ENCODE results near the gene INTS13. TPM values are rescaled to one million over a fixed set of nuclear protein-coding genes. Genes with fewer than 3 reads are reported as not detected.

Gene INTS13
- total and polyA plus RNA-seq, 12 donors: 22.7 to 67.9 (median 38.1) TPM

DNA sequence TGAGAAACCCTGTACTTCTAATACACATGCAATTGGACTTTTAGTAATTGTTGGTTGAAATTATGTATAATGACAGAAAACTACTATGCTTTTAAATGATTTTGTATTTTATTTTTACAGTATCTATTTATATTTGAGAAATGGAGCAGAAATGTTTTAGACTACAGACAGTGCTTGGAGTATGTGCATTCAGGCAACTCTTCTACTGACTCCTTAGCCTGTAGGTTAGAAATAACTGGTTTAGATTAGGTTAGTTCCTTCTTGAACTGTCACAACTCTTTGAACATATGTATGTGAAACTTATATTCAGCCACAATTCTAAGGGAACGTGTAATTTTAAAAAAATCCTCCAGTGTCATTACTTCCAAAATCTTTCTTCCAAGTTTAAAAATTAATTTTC is 2.2 kb upstream of the INTS13 start:
- H3K27me3 ChIP-seq: no peaks in the 10 kb centered on the region
- peaks cover 0 to 9% (median 7%) of the 10 kb centered on the region in 3 donors for H3K9me3 ChIP-seq (replicated peaks in 1 of 3)
- peak overlapping the region in 1 of 5 donors; percentile 94 for H3K27ac ChIP-seq
- H3K4me3 ChIP-seq: peak overlapping the region in 2 of 4 donors; percentile 84
- intact Hi-C loops (cut with DNase I): loop anchor here in 1 of 2 donors (10.0 kb wide), 1 partner anchor 75 kb away; the partner anchor contains the start of gene TM7SF3
- no peak for DNase-seq
- TF ChIP-seq, protein P1, sequence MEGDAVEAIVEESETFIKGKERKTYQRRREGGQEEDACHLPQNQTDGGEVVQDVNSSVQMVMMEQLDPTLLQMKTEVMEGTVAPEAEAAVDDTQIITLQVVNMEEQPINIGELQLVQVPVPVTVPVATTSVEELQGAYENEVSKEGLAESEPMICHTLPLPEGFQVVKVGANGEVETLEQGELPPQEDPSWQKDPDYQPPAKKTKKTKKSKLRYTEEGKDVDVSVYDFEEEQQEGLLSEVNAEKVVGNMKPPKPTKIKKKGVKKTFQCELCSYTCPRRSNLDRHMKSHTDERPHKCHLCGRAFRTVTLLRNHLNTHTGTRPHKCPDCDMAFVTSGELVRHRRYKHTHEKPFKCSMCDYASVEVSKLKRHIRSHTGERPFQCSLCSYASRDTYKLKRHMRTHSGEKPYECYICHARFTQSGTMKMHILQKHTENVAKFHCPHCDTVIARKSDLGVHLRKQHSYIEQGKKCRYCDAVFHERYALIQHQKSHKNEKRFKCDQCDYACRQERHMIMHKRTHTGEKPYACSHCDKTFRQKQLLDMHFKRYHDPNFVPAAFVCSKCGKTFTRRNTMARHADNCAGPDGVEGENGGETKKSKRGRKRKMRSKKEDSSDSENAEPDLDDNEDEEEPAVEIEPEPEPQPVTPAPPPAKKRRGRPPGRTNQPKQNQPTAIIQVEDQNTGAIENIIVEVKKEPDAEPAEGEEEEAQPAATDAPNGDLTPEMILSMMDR (IDR thresholded peaks at IDR 0.05): no peak
- TF ChIP-seq POLR2A (IDR thresholded peaks at IDR 0.05): no peak
- H3K36me3 ChIP-seq (replicated peaks in 1 of 2): no peaks in the 10 kb centered on the region
- peaks cover 21 to 61% of the 10 kb centered on the region in 2 donors for H3K4me1 ChIP-seq (replicated peaks in 1 of 2)
- 13 to 29% (median 20%) methylated on average over 1 of the region's 1 CpG for WGBS, 4 donors

DNA sequence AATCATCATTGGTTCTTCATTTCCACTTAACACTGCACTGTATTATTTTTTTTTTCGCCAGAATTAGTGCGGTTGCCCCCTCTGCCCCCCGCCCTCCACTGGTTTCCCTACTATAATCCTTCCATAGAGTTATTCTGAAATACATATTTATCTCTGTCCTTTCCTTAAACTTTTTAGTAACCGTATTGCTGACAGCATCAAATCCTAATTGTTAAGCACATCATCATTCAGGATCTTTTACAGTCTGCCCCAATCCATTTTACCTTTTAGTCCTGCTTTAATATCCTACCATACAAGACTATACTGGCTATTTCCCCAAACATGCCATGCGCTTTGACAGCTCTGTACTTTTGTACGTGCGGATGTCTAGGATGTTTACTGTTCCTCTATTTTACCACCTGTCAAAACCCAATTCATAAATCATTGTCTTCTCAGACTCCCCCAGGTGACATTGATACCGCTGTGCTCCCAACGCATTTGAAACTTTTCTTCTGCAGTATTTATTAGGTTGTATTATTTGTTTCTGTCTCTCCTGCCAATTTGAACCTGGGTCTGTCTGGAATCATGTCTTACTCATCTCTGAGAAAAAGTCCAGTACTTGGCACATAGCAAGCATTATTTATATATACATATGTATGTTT is 1.5 kb upstream of the INTS13 start:
- DNase-seq: no peak
- peak overlapping the region in 4 of 5 donors; percentile 66 to 97 (median 95) for H3K27ac ChIP-seq
- H3K36me3 ChIP-seq (replicated peaks in 1 of 2): no peaks in the 10 kb centered on the region
- no peak for TF ChIP-seq POLR2A (IDR thresholded peaks at IDR 0.05)
- TF ChIP-seq, protein P1 (IDR thresholded peaks at IDR 0.05): no peak
- WGBS, 4 donors: 2 to 4% (median 3%) methylated on average over 9 of the region's 9 CpGs
- peaks cover 0 to 2% (median under 1%) of the 10 kb centered on the region in 3 donors for H3K9me3 ChIP-seq (replicated peaks in 1 of 3)
- H3K4me3 ChIP-seq: peak overlapping the region; percentile 36 to 87 (median 84)
- no peaks in the 10 kb centered on the region for H3K27me3 ChIP-seq
- peaks cover 21 to 63% of the 10 kb centered on the region in 2 donors for H3K4me1 ChIP-seq (replicated peaks in 1 of 2)
- intact Hi-C loops (cut with DNase I): loop anchor here in 1 of 2 donors (10.0 kb wide), 1 partner anchor 75 kb away; the partner anchor contains the start of gene TM7SF3

DNA sequence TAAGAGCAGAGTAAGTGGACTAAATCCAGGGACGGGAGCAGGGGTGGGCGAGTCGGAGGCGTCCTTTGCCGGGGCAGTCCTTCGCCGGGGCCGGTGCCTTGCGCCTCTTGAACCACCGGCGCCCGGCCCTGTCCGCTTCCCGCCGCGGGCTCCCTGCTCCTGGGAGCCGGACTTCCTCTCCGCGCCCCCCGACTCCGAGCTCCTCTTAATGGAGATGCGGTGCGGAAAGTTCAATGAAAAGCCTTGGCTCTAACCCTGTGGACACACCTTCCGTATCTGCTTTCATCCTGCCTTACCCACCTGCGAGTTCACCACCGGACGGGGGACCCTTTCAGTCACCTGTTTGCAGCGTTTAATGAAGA is 901 bp upstream of the INTS13 start:
- TF ChIP-seq POLR2A (IDR thresholded peaks at IDR 0.05): no peak
- TF ChIP-seq, protein P1 (IDR thresholded peaks at IDR 0.05): no peak
- Histone ChIP-seq H3K4me1 (replicated peaks in 1 of 2) (peaks cover 21 to 64% of the 10 kb centered on the region in 2 donors), H3K27me3 (no peaks in the 10 kb centered on the region), H3K4me3 (peak overlapping the region; percentile 36 to 87 (median 84)), H3K9me3 (replicated peaks in 1 of 3) (no peaks in the 10 kb centered on the region), H3K27ac (peak overlapping the region; percentile 66 to 97 (median 94)), H3K36me3 (replicated peaks in 1 of 2) (no peaks in the 10 kb centered on the region)
- peak in 1 of 7 donors; percentile 41 for DNase-seq
- 0 to 1% (median 0%) methylated on average over 17 to 28 of the region's 28 CpGs for WGBS, 4 donors
- intact Hi-C loops (cut with DNase I): loop anchor here in 1 of 2 donors (10.0 kb wide), 1 partner anchor 76 kb away; the partner anchor contains the start of gene TM7SF3

DNA sequence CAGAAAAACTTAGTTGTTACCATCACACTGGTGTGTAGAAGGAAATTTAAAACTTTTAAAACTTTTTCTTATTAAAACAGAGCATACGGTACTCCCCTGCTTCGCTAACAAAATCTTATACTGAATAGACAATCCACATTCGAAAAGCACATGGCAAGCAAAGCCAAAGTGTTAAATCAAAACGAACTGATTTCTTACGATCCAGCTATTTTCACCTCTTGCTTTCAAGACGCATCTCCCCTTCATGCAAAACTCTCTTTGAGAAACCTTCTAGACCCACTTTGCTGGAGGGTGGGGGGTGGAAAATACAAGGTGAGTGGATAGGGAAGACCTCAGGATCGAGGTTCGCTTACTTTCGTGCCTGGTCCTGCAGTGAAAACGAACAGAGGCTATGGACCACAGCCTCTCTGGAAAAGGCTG is 328 bp downstream of the INTS13 start:
- 0% methylated on average over 8 to 10 of the region's 10 CpGs for WGBS, 4 donors
- Histone ChIP-seq H3K4me3 (peak overlapping the region; percentile 36 to 94 (median 84)), H3K9me3 (replicated peaks in 1 of 3) (no peaks in the 10 kb centered on the region), H3K4me1 (replicated peaks in 1 of 2) (peaks cover 13 to 53% of the 10 kb centered on the region in 2 donors), H3K27me3 (no peaks in the 10 kb centered on the region), H3K27ac (peak overlapping the region; percentile 23 to 97 (median 94)), H3K36me3 (replicated peaks in 1 of 2) (no peaks in the 10 kb centered on the region)
- intact Hi-C loops (cut with DNase I): loop anchor here in 1 of 2 donors (10.0 kb wide), 1 partner anchor 77 kb away; the partner anchor contains the start of gene TM7SF3
- no peak for DNase-seq
- TF ChIP-seq POLR2A (IDR thresholded peaks at IDR 0.05): no peak
- TF ChIP-seq, protein P1 (IDR thresholded peaks at IDR 0.05): no peak
